HCT116 (cell line): ENCODE data around the gene C1QTNF4.
A peak's percentile ranks its signal among the peaks of the same experiment; 100 is the strongest.

Source experiments
- CTCF ChIP-seq, 3 experiments: fragments of 200-600 bp in 1 of 3; sonication (generic) in 1 of 3; IDR thresholded peaks in 2 of 3; conservative IDR thresholded peaks in 1 of 3; 2 replicates each; pipeline ENCODE4 v1.5.1; 2012 to 2017; ENCODE audit warnings: low read depth in 2 of 3, low read length in 2 of 3, antibody characterized with exemption in 1 of 3, borderline replicate concordance in 1 of 3, control low read depth in 1 of 3, mild to moderate bottlenecking in 1 of 3, mixed read lengths in 1 of 3, mixed run types in 1 of 3, moderate library complexity in 1 of 3; ENCODE audit not compliant: insufficient read depth in 1 of 3
- ELF1 ChIP-seq: IDR thresholded peaks from 2 replicates; pipeline ENCODE4 v1.6.1; 2012; ENCODE audit warnings: low read depth, borderline replicate concordance

GRCh38 chr11:47539681-47540039, 54.6 kb downstream of the C1QTNF4 start:
- no peak for TF ChIP-seq ELF1
- TF ChIP-seq CTCF (IDR thresholded peaks at IDR 0.05 in 2 of 3, conservative IDR thresholded peaks at IDR 0.05 in 1 of 3; ENCODE audit: borderline replicate concordance in 1 of 3, insufficient read depth in 1 of 3, low read depth in 2 of 3, low read length in 2 of 3) = peak in 1 of 3 experiments; percentile 25; a peak in 1 of 6 replicates
